ENCODE data around the gene ACAD11. TPM values are rescaled to one million over a fixed set of nuclear protein-coding genes. Genes with fewer than 3 reads are reported as not detected.

The ACAD11 gene
- total and polyA plus RNA-seq, 2 experiments from 2014 or later = 24.9 to 48.6 TPM

DNA sequence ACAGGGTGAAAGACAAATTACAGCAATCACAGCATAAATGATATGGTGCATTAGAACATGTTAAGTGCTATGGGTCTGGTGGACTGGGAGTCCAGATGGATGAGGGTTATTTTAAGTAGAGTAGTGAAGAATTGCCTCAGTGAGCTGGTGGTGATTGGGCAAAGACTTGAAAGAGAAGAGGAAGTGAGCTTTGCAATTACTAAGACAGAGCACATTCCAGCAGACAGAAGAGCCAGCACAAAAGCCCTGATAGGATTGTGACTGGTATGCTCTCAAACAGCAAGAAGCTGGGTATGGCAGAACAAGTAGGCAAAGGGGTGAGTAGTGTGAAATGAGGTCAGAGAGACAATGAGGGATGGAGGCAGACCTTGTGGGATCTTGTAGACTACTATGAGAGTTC lies 64.6 kb downstream of the ACAD11 start:
- DNase-seq (ENCODE audit: low spot score) = no peak
- Histone ChIP-seq H3K79me2 (no peaks in the 10 kb centered on the region), H3K4me2 (no peak overlapping the region), H3K36me3 (replicated peaks; ENCODE audit: insufficient read depth, low read depth) (no peaks in the 10 kb centered on the region), H3K9me3 (ENCODE audit: low read depth) (no peaks in the 10 kb centered on the region), H3K9me2 (replicated peaks; ENCODE audit: insufficient read depth) (no peaks in the 10 kb centered on the region), H2AFZ (no peak overlapping the region), H3K27me3 (no peaks in the 10 kb centered on the region), H3K4me3 (no peak overlapping the region), H4K20me1 (ENCODE audit: insufficient read depth, poor library complexity, severe bottlenecking) (no peaks in the 10 kb centered on the region), H3K4me1 (ENCODE audit: insufficient read depth) (no peaks in the 10 kb centered on the region), H3K27ac (no peak overlapping the region)
- TF ChIP-seq, protein P1, sequence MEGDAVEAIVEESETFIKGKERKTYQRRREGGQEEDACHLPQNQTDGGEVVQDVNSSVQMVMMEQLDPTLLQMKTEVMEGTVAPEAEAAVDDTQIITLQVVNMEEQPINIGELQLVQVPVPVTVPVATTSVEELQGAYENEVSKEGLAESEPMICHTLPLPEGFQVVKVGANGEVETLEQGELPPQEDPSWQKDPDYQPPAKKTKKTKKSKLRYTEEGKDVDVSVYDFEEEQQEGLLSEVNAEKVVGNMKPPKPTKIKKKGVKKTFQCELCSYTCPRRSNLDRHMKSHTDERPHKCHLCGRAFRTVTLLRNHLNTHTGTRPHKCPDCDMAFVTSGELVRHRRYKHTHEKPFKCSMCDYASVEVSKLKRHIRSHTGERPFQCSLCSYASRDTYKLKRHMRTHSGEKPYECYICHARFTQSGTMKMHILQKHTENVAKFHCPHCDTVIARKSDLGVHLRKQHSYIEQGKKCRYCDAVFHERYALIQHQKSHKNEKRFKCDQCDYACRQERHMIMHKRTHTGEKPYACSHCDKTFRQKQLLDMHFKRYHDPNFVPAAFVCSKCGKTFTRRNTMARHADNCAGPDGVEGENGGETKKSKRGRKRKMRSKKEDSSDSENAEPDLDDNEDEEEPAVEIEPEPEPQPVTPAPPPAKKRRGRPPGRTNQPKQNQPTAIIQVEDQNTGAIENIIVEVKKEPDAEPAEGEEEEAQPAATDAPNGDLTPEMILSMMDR (IDR thresholded peaks at IDR 0.05; ENCODE audit: poor library complexity) = no peak
- TF ChIP-seq EZH2 (IDR thresholded peaks at IDR 0.05; ENCODE audit: borderline replicate concordance) (no peak), EZH2phosphoT487 (IDR thresholded peaks at IDR 0.05; ENCODE audit: low read depth, severe bottlenecking, unreplicated experiment) (no peak)

DNA sequence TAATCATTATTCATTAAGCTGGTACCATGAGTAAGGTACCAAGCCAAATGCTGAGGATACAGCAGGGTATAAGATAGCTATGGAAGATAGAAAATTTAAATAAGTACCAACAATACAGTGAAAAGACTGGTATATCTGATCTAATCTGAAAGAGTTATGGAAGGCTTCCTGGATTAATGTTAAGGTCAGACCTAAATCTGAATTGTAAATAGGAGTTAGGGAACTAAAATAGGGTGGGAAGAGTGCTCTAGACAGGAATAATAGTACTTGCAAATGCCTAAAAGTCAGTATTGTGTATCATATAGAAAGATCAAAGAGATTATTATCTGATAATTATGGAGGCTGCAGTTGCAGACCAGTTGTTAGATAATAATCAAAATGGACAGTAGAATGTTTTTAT lies 65.1 kb downstream of the ACAD11 start:
- TF ChIP-seq, protein P1 (IDR thresholded peaks at IDR 0.05; ENCODE audit: poor library complexity) = no peak
- TF ChIP-seq EZH2 (IDR thresholded peaks at IDR 0.05; ENCODE audit: borderline replicate concordance) (no peak), EZH2phosphoT487 (IDR thresholded peaks at IDR 0.05; ENCODE audit: low read depth, severe bottlenecking, unreplicated experiment) (no peak)
- Histone ChIP-seq H3K4me1 (ENCODE audit: insufficient read depth) (no peaks in the 10 kb centered on the region), H3K4me2 (no peak overlapping the region)

DNA sequence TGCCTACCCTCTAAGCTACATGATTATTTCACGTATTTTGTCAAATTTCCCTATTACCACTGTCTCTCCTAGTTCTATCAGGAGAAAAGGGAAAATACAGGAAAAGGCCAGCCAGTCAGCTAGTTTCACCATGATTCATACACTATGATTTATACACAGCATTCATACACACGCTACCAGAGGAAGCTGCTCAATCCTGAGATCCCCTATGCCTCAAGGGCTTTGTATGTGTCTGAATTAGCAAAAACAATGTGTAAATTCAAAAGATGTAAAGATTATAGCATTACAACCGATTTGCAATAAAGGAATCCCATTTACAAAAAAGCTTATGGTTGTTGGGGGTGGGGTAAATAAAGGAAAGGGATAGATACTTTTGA lies 65.7 kb downstream of the ACAD11 start:
- H2AFZ ChIP-seq = no peak overlapping the region
- DNase-seq (ENCODE audit: low spot score) = no peak
- no peak overlapping the region for H3K27ac ChIP-seq
- H3K9me2 ChIP-seq (replicated peaks; ENCODE audit: insufficient read depth) = no peaks in the 10 kb centered on the region
- H4K20me1 ChIP-seq (ENCODE audit: insufficient read depth, poor library complexity, severe bottlenecking) = no peaks in the 10 kb centered on the region
- 88% methylated on average over 3 of the region's 3 CpGs for WGBS (ENCODE audit: low lambda C conversion rate, missing lambda C conversion rate)
- H3K79me2 ChIP-seq = no peaks in the 10 kb centered on the region
- no peaks in the 10 kb centered on the region for H3K4me1 ChIP-seq (ENCODE audit: insufficient read depth)
- TF ChIP-seq EZH2 (IDR thresholded peaks at IDR 0.05; ENCODE audit: borderline replicate concordance) (no peak), EZH2phosphoT487 (IDR thresholded peaks at IDR 0.05; ENCODE audit: low read depth, severe bottlenecking, unreplicated experiment) (no peak)
- TF ChIP-seq, protein P1 (IDR thresholded peaks at IDR 0.05; ENCODE audit: poor library complexity) = no peak
- no peak overlapping the region for H3K4me3 ChIP-seq
- H3K9me3 ChIP-seq (ENCODE audit: low read depth) = no peaks in the 10 kb centered on the region
- H3K27me3 ChIP-seq = no peaks in the 10 kb centered on the region
- H3K36me3 ChIP-seq (replicated peaks; ENCODE audit: insufficient read depth, low read depth) = no peaks in the 10 kb centered on the region
- H3K4me2 ChIP-seq = no peak overlapping the region

More for the DNA sequence above, 65.1 kb downstream of the ACAD11 start:
- Histone ChIP-seq H3K79me2 (no peaks in the 10 kb centered on the region), H3K27me3 (no peaks in the 10 kb centered on the region), H3K9me3 (ENCODE audit: low read depth) (no peaks in the 10 kb centered on the region), H2AFZ (no peak overlapping the region), H3K27ac (no peak overlapping the region), H3K36me3 (replicated peaks; ENCODE audit: insufficient read depth, low read depth) (no peaks in the 10 kb centered on the region), H4K20me1 (ENCODE audit: insufficient read depth, poor library complexity, severe bottlenecking) (no peaks in the 10 kb centered on the region), H3K9me2 (replicated peaks; ENCODE audit: insufficient read depth) (no peaks in the 10 kb centered on the region), H3K4me3 (no peak overlapping the region)
- no peak for DNase-seq (ENCODE audit: low spot score)

Data from hepatocyte (in vitro differentiated cells).